Measurements from ENCODE around the gene VSIG2.

The VSIG2 gene

DNA sequence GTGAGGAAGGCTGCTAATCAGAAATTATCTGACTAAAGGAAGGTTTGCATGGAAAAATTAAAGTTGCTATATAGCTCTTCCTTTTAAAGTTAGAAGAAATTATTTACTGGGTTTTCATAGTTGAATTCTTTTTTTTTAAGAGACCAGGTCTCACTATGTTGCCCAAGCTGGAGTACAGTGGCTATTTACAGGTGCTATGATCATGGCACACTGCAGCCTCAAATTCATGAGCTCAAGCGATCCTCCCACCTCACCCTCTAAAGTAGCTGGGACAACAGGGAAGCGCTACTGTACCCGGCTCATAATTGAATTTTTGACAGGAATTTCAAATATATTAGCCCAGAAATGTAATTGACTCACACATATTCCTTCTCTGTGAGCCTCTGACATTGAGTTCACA, 44.3 kb upstream of the VSIG2 start:
- TF ChIP-seq, protein P1, sequence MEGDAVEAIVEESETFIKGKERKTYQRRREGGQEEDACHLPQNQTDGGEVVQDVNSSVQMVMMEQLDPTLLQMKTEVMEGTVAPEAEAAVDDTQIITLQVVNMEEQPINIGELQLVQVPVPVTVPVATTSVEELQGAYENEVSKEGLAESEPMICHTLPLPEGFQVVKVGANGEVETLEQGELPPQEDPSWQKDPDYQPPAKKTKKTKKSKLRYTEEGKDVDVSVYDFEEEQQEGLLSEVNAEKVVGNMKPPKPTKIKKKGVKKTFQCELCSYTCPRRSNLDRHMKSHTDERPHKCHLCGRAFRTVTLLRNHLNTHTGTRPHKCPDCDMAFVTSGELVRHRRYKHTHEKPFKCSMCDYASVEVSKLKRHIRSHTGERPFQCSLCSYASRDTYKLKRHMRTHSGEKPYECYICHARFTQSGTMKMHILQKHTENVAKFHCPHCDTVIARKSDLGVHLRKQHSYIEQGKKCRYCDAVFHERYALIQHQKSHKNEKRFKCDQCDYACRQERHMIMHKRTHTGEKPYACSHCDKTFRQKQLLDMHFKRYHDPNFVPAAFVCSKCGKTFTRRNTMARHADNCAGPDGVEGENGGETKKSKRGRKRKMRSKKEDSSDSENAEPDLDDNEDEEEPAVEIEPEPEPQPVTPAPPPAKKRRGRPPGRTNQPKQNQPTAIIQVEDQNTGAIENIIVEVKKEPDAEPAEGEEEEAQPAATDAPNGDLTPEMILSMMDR (IDR thresholded peaks at IDR 0.05), result no peak
- Histone ChIP-seq H3K4me1 (ENCODE audit: control insufficient read depth in 1 of 2, insufficient read depth in 1 of 2, low read depth in 1 of 2, low read length in 1 of 2) (peaks cover 16 to 17% of the 10 kb centered on the region in 2 experiments), H3K4me3 (ENCODE audit: low read depth in 1 of 2, low read length in 1 of 2) (no peak overlapping the region), H3K36me3 (no peaks in the 10 kb centered on the region), H3K27ac (no peak overlapping the region), H3K9me3 (no peaks in the 10 kb centered on the region), H3K27me3 (peaks cover 50% of the 10 kb centered on the region)

DNA sequence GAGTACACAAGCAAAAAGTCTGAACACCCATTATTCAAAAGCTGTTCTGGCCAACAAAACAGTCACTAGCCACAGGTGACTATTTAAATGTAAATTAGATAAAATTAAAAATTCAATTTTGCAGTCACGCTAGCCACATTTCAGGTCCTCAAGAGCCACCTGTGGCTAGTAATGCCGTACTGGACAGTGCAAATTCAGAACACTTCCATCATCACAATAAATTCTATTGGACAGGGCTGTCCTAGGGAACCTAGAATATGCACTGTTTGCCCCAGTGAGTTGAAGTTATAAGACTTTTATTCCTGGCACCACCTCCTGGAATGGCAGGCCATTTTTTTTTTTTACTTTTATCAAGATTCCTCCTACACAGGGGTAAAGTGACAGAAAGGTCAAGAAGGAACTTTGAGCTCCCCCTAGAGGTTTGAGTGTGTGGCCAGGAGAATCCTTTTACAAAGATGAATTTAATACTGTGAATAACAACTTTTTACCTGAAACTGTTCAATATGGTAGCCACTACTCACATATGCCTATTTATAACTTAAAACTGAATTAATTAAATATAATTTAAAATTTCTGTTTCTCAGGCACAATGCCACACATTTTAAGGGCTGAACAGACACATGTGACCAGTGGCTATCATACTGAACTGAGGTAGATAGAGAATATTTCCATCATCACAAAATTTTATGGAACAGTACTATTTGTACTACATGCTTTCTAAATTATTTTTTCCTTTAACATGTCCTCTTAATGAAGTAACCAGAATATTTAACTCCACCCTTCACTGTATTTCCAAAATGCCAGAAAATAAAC, 41.6 kb upstream of the VSIG2 start:
- TF ChIP-seq, protein P1 (IDR thresholded peaks at IDR 0.05), result no peak

DNA sequence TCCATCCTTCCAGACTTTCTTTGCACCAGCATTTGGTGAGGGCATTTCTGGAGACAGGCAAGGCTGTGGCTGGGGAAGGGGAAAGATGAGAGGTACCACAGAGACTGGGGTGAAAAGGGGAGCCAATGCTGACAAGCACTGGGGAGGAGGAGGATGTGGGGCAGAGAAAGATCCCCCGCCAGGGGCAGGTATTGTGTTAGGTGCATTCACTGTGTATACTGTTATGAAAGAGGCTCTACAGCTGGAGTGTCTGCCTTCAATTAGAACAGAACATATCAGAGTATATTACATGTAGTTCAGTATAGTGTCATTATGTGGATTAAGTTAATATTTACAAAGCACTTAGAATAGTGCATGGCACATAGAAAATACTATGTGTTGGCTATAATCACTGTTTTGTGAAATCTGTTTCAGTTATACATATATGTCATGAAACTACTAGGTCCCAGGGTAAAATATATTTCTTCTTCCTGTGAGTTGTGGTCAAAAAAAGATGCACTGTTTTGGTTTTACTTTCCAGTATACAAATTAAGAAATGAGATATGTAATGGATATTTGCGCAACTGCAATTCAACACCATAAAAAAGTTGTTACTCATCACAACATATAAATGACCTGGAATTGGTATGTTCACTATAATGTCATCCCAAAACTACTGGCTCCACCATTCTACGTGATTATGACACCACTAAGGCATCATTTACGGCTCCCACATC, 39.7 kb upstream of the VSIG2 start:
- Histone ChIP-seq H3K36me3 (no peaks in the 10 kb centered on the region), H3K4me3 (ENCODE audit: low read depth in 1 of 2, low read length in 1 of 2) (no peak overlapping the region), H3K27ac (no peak overlapping the region), H3K27me3 (peaks cover 8% of the 10 kb centered on the region), H3K9me3 (no peaks in the 10 kb centered on the region), H3K4me1 (ENCODE audit: control insufficient read depth in 1 of 2, insufficient read depth in 1 of 2, low read depth in 1 of 2, low read length in 1 of 2) (no peaks in the 10 kb centered on the region)
- TF ChIP-seq, protein P1 (IDR thresholded peaks at IDR 0.05), result no peak

More for the DNA sequence above, 41.6 kb upstream of the VSIG2 start:
- H3K4me1 ChIP-seq (ENCODE audit: control insufficient read depth in 1 of 2, insufficient read depth in 1 of 2, low read depth in 1 of 2, low read length in 1 of 2), result peaks cover 0 to 1% of the 10 kb centered on the region in 2 experiments
- H3K27me3 ChIP-seq, result peaks cover 27% of the 10 kb centered on the region
- no peaks in the 10 kb centered on the region for H3K36me3 ChIP-seq
- no peaks in the 10 kb centered on the region for H3K9me3 ChIP-seq
- H3K4me3 ChIP-seq (ENCODE audit: low read depth in 1 of 2, low read length in 1 of 2), result no peak overlapping the region
- H3K27ac ChIP-seq, result no peak overlapping the region

DNA sequence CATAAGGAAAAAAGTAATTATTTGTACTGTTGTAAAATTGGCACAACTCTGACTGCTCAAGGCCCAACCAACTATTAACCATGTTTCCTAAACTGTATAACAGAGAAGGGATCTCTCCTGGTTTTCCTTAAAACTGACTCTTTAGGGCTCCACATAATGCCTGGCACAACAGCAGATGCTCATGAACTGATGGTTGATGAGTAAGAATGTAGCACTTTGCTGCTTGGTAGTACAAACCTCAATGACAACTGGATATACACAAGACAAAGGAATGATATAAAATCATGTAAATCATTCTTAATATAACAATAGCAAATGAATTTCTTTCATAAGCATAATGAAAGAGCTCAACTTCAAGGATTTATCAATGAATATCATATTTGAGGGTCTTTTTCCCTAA, 36.5 kb upstream of the VSIG2 start:
- H3K9me3 ChIP-seq, result no peaks in the 10 kb centered on the region
- no peak overlapping the region for H3K27ac ChIP-seq
- no peak overlapping the region for H3K4me3 ChIP-seq (ENCODE audit: low read depth in 1 of 2, low read length in 1 of 2)
- H3K36me3 ChIP-seq, result no peaks in the 10 kb centered on the region
- TF ChIP-seq, protein P1 (IDR thresholded peaks at IDR 0.05), result no peak
- no peaks in the 10 kb centered on the region for H3K4me1 ChIP-seq (ENCODE audit: control insufficient read depth in 1 of 2, insufficient read depth in 1 of 2, low read depth in 1 of 2, low read length in 1 of 2)
- H3K27me3 ChIP-seq, result no peaks in the 10 kb centered on the region

DNA sequence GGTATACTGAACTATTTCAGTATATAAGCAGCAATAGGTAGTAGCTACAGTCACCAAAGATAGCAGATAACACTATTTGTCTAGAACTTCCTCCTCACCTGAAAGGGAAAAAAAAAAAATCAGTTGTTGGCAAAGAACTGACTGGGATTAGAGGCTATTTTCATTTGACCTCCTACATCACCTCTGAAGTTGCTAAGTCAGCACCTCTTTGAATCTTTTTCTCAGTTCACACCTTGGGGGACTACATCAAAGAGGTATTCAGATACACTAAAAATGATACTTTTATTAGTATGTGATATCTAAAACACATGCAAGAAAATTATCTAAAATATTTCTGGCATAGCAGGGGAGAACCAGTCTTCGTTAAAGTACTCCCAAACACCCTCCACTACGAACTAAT, 32.0 kb upstream of the VSIG2 start:
- Histone ChIP-seq H3K36me3 (no peaks in the 10 kb centered on the region), H3K27me3 (no peaks in the 10 kb centered on the region), H3K9me3 (no peaks in the 10 kb centered on the region), H3K4me3 (ENCODE audit: low read depth in 1 of 2, low read length in 1 of 2) (no peak overlapping the region), H3K27ac (no peak overlapping the region), H3K4me1 (ENCODE audit: control insufficient read depth in 1 of 2, insufficient read depth in 1 of 2, low read depth in 1 of 2, low read length in 1 of 2) (no peaks in the 10 kb centered on the region)
- TF ChIP-seq, protein P1 (IDR thresholded peaks at IDR 0.05), result no peak
